Right kidney (tissue), 1 donor: ENCODE data around the gene DENND4C.
"Not testable (repeated sequence)": the region's sequence is repeated elsewhere in the genome, so short reads cannot be mapped to it uniquely, and the experiment has no call there.

Experiments
- DNase-seq: peaks from one replicate; pipeline ENCODE4 v3.0.0-alpha.2; 2016

DENND4C gene

GRCh38 chr9:19265602-19266001, 35.1 kb downstream of the DENND4C start:
- not testable (repeated sequence) for DNase-seq

- DNase-seq, result not testable (repeated sequence)
Observed at GRCh38 chr9:19266778-19267384, 36.4 kb downstream of the DENND4C start.

GRCh38 chr9:19269582-19269981, 39.1 kb downstream of the DENND4C start:
- no peak for DNase-seq

GRCh38 chr9:19270421-19270949, 40.0 kb downstream of the DENND4C start:
- DNase-seq, result no peak

GRCh38 chr9:19271081-19271480, 40.6 kb downstream of the DENND4C start:
- no peak for DNase-seq

- no peak for DNase-seq
Observed at GRCh38 chr9:19281801-19282200, 51.3 kb downstream of the DENND4C start.

GRCh38 chr9:19283072-19283710, 52.7 kb downstream of the DENND4C start:
- DNase-seq, result no peak

GRCh38 chr9:19284729-19285128, 54.2 kb downstream of the DENND4C start:
- DNase-seq, result no peak

- DNase-seq, result no peak
Observed at GRCh38 chr9:19286634-19287188, 56.2 kb downstream of the DENND4C start.

- DNase-seq, result no peak
Observed at GRCh38 chr9:19288081-19288480, 57.6 kb downstream of the DENND4C start.

- no peak for DNase-seq
Observed at GRCh38 chr9:19290103-19290502, 59.6 kb downstream of the DENND4C start.

- DNase-seq, result no peak
Observed at GRCh38 chr9:19294219-19294618, 63.7 kb downstream of the DENND4C start.

GRCh38 chr9:19298436-19299000, 68.0 kb downstream of the DENND4C start:
- no peak for DNase-seq

- DNase-seq, result no peak
Observed at GRCh38 chr9:19303216-19303615, 72.7 kb downstream of the DENND4C start.

GRCh38 chr9:19306568-19306967, 76.1 kb downstream of the DENND4C start:
- DNase-seq, result no peak

- no peak for DNase-seq
Observed at GRCh38 chr9:19310246-19310645, 79.8 kb downstream of the DENND4C start.

- no peak for DNase-seq
Observed at GRCh38 chr9:19313573-19313972, 83.1 kb downstream of the DENND4C start.

- no peak for DNase-seq
Observed at GRCh38 chr9:19320495-19320894, 90.0 kb downstream of the DENND4C start.

GRCh38 chr9:19331877-19332276, 101.4 kb downstream of the DENND4C start:
- DNase-seq, result no peak

GRCh38 chr9:19336166-19336565, 105.7 kb downstream of the DENND4C start:
- no peak for DNase-seq

GRCh38 chr9:19342947-19343346, 112.5 kb downstream of the DENND4C start:
- DNase-seq, result no peak

GRCh38 chr9:19358701-19359100, 128.2 kb downstream of the DENND4C start:
- DNase-seq, result no peak

- no peak for DNase-seq
Observed at GRCh38 chr9:19369107-19369506, 138.6 kb downstream of the DENND4C start.
